ENCODE measurements around the gene SPATC1L.

Gene SPATC1L

DNA sequence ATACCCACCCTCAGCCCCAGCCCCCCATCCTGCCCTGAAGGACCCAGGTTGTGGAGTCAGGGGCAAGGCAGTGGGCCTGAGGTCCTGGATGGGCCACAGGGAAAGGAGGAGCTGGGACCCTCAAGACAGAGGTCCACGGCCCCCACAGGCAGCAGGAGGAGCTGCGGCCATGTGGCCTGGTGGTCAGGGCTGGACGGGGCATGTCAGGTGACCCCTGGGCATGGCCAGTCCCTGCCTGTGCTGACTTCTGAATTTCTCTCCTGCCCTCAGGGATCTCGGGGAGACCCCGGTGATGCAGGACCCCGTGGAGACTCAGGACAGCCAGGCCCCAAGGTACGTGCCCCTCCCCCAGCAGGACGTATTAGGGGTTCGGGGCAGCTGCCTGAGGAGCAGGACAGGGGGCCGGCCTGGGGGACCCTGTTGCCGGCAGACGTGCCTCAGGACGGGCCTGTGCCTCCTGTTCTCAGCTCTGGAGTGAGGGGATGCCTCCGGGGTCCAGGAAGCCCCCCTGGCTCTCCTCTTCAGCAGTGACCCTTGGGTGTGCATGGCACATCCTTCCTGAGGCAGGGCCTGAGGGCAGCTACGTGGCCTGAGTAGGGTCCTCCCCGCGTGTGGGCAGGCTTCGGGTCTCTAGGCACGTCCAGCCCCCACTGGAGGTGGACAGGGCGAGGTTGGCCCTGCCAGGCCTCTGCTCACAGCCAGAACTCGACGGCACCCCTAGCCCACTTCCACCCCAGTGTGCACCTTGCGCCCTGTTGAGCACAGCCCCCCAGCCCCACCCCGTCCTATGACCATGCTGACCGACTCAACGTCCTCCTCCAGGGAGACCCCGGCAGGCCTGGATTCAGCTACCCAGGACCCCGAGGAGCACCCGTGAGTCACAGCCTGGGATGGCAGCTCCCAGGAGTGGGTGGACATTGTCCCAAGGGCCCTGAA lies 62.7 kb downstream of the SPATC1L start:
- H3K4me3 ChIP-seq (ENCODE audit: low read depth, low read length), result no peak overlapping the region
- TF ChIP-seq, protein P1, sequence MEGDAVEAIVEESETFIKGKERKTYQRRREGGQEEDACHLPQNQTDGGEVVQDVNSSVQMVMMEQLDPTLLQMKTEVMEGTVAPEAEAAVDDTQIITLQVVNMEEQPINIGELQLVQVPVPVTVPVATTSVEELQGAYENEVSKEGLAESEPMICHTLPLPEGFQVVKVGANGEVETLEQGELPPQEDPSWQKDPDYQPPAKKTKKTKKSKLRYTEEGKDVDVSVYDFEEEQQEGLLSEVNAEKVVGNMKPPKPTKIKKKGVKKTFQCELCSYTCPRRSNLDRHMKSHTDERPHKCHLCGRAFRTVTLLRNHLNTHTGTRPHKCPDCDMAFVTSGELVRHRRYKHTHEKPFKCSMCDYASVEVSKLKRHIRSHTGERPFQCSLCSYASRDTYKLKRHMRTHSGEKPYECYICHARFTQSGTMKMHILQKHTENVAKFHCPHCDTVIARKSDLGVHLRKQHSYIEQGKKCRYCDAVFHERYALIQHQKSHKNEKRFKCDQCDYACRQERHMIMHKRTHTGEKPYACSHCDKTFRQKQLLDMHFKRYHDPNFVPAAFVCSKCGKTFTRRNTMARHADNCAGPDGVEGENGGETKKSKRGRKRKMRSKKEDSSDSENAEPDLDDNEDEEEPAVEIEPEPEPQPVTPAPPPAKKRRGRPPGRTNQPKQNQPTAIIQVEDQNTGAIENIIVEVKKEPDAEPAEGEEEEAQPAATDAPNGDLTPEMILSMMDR (IDR thresholded peaks at IDR 0.05; ENCODE audit: low read depth, low read length), result no peak

DNA sequence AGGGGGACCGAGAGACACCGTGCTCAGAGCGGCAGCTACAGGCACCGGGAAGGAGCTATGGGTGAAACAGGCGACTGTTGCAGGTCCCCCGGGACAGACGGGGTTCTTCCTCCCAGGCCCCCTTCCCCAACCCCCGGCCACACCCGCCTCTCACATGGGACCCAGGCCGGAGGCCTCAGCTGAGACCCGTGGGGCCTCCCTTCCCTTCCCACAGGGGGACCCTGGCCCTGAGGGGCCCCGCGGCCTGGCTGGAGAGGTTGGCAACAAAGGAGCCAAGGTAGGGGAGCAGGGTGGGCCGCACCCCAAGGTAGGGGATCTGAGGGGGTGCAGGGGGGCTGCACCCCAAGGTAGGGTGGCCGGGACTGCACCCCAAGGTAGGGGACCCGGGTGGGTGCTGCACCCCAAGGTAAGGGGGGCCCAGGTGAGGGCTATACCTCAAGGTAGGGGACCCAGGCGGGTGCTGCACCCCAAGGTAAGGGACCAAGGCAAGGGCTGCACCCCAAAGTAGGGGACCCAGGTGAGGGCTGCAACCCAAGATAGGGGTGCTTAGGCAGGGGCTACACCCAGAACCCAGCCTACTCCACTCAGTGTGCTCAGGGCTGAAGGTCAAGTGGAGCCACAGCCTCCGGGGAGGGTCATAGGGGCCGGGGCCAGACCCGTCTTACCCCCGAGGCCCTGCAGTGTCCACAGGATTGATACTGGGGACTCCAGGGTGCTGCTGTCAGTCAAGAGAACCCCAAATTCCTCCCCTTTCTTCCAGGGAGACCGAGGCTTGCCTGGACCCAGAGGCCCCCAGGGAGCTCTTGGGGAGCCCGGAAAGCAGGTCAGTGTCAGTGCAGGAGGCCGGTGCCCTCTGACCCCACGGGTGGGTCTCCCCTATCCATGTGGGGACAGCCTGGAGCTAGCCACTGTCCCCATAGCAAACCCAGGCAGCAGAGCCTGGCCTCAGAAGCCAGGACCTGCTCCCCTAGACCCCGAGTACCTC lies 63.7 kb downstream of the SPATC1L start:
- TF ChIP-seq, protein P1 (IDR thresholded peaks at IDR 0.05; ENCODE audit: low read depth, low read length), result no peak
- H3K4me3 ChIP-seq (ENCODE audit: low read depth, low read length), result no peak overlapping the region

DNA sequence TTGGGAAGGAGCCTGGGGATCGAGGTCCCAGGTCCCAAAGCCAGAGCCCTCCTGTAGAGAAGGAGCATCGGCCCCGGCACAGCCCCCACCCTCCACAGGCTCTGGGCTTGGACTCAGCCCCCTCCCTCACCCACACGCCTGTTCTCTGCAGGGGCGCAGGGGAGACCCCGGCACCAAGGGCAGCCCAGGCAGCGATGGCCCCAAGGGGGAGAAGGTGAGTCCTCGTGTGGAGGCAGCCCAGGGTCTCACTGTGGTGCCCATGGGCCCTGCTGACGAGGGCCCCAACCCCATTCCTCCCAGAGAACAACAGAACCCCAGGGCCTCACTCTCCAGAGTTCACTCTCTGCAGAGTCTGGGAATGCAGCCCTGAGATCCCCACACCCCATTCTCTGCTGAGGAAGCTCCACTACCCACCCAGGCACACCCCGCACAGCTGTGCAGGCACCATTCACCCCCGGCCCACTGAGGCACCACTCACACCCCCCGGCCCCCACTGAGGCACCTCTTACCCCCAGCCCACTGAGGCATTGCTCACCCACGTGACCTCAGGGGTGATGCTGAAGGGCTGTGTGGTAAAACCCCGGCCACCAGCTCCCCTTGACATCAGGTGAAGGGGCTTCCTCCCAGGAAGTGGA lies 64.5 kb downstream of the SPATC1L start:
- TF ChIP-seq, protein P1 (IDR thresholded peaks at IDR 0.05; ENCODE audit: low read depth, low read length), result no peak
- H3K4me3 ChIP-seq (ENCODE audit: low read depth, low read length), result no peak overlapping the region

DNA sequence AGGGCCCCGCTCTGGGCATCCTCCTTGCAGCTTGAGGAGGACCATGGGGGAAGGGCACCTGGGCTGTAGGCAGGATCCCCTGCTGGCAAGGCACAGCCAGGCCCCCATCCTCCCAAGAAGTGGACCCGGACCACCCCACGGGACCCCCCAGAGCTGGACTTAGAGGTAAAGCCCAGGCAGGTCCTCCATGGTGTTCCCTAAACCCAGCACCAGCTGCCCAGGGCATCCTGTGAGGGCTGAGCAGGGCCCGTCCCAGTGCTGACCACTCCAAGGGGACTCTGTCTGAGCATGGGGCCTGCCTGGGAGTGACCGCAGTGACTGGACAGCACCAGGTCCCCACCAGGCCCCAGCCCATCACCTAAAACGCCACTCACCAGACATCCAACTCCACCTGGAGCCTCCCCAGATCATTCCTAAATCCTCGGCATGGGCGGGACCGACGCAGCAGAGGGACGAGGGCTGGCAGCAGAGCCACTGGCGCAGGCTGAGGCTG lies 65.1 kb downstream of the SPATC1L start:
- TF ChIP-seq, protein P1 (IDR thresholded peaks at IDR 0.05; ENCODE audit: low read depth, low read length), result no peak
- H3K4me3 ChIP-seq (ENCODE audit: low read depth, low read length), result no peak overlapping the region

DNA sequence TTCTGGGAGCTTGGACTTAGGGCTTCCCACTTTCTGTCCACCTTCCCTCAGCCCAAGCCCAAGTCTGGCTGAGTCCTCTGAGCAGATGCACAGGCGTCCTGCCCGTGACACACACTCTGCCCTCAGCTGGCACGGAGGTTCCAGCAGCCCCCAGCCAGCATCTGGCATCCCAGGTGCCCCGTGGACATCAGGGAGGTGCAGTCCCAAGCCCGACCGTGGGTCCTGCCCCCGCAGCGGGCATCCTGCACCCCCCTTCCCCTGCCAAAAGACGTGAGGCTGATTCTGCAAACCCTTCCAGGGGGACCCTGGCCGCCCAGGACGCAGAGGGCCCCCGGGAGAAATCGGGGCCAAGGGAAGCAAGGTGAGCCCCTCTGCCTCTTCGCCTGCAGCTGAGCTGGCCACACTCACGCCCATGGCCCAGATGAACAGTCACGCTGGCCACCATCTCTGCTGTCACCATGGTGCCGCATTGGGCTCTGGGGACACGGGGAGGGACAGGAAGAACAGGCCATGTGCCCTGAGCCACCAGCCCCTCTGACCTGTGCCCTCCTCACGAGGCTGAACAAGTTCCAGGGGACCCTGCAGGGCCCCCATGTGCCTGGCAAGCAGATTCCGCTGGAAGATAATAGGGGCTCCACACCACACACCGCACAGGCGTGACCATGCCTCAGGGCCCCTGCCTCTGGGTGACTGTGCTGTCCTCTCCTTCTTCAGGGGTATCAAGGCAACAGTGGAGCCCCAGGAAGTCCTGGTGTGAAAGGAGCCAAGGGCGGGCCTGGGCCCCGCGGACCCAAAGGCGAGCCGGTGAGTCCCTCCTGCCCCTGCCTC lies 65.7 kb downstream of the SPATC1L start:
- H3K4me3 ChIP-seq (ENCODE audit: low read depth, low read length), result no peak overlapping the region
- TF ChIP-seq, protein P1 (IDR thresholded peaks at IDR 0.05; ENCODE audit: low read depth, low read length), result no peak

DNA sequence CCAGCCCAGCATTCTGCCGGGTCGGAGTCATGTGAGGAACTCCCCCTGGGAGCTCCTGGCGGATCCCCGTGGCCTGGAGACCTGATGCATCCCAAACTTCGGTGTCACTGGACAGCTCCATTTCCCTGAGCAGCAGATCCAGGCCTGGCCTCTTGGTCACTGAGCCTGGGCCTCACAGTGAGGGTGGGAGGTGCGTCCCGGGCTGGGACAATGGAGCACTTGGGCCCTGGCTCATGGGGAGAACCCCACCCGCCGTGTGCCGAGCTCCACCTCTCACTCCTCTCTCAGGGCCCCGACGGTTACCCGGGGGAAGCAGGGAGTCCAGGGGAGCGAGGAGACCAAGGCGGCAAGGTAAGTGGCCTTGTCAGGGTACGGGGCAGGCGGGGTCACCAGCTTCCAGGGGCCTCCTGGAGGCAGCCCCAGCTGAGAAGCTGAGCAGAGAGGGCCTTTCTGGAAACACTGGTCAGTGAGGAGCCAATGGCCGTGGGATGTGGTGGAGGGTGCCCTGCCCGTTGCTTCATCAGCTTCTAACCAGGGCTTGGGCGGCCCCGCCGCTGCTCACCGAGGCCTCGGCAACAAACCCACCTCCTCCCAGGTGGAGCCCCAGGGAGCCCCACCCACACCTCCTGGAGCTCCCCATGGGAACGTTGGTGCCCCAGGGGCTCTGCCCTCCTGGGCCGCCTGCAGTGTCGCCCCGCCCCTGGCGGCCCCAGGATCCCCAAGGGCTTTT lies 66.5 kb downstream of the SPATC1L start:
- TF ChIP-seq, protein P1 (IDR thresholded peaks at IDR 0.05; ENCODE audit: low read depth, low read length), result no peak
- no peak overlapping the region for H3K4me3 ChIP-seq (ENCODE audit: low read depth, low read length)
